ENCODE measurements around the gene GJA4. TPM values are rescaled to one million over a fixed set of nuclear protein-coding genes. Genes with fewer than 3 reads are reported as not detected.

GJA4 gene
- total RNA-seq, 1 experiment from 2014 or later, result 1.4 TPM

DNA sequence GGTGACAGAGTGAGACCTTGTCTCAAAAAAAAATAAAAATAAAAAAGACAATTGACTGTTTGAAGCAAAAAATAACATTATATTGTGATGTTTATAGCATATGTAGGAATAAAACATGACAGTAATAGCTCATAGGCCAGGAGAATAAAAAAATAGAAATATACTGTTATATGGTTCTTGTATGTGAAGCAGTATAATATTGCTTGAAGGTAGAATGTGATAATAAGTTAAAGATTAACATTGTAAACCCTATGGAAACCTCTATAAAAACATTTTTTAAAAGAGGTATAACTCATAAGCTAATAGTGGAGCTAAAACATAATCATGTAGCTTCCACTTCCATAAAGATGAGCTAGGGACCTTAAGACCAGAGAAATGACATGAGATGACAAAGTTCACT lies 23.5 kb downstream of the GJA4 start:
- H3K9ac ChIP-seq (ENCODE audit: extremely low read depth, insufficient read length, low read length), result no peak overlapping the region
- Mint-ChIP-seq H3K27ac (no peak overlapping the region), H3K9me3 (no peaks in the 10 kb centered on the region), H3K36me3 (ENCODE audit: insufficient read depth in 1 of 3, low read depth in 3 of 3) (peaks cover 0 to 3% (median 0%) of the 10 kb centered on the region in 3 experiments; a peak in 1 of 7 replicates), H3K4me3 (no peak overlapping the region), H3K4me1 (peaks cover 2 to 3% of the 10 kb centered on the region in 2 experiments; a peak in 1 of 4 replicates), H3K27me3 (ENCODE audit: low read depth) (no peaks in the 10 kb centered on the region)
- no peaks in the 10 kb centered on the region for H3K79me2 ChIP-seq (ENCODE audit: insufficient read depth, low read length)
- H4K20me1 ChIP-seq (ENCODE audit: control insufficient read depth, insufficient read depth, insufficient read length), result no peaks in the 10 kb centered on the region
- H4K8ac ChIP-seq (replicated peaks; ENCODE audit: insufficient read length, low read depth, low read length), result no peak overlapping the region
- H2BK20ac ChIP-seq (ENCODE audit: low read depth, low read length, poor library complexity, severe bottlenecking), result no peak overlapping the region
- TF ChIP-seq, protein P1, sequence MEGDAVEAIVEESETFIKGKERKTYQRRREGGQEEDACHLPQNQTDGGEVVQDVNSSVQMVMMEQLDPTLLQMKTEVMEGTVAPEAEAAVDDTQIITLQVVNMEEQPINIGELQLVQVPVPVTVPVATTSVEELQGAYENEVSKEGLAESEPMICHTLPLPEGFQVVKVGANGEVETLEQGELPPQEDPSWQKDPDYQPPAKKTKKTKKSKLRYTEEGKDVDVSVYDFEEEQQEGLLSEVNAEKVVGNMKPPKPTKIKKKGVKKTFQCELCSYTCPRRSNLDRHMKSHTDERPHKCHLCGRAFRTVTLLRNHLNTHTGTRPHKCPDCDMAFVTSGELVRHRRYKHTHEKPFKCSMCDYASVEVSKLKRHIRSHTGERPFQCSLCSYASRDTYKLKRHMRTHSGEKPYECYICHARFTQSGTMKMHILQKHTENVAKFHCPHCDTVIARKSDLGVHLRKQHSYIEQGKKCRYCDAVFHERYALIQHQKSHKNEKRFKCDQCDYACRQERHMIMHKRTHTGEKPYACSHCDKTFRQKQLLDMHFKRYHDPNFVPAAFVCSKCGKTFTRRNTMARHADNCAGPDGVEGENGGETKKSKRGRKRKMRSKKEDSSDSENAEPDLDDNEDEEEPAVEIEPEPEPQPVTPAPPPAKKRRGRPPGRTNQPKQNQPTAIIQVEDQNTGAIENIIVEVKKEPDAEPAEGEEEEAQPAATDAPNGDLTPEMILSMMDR (conservative IDR thresholded peaks at IDR 0.05), result no peak
- no peak overlapping the region for H4K91ac ChIP-seq (ENCODE audit: insufficient read length, low read depth, low read length)
- H3K4me2 ChIP-seq (ENCODE audit: insufficient read depth, insufficient read length, low read length), result no peak overlapping the region
- no peak overlapping the region for H2BK5ac ChIP-seq (ENCODE audit: insufficient read length, low read length)
- H2BK12ac ChIP-seq (ENCODE audit: insufficient read length, low read depth, low read length), result no peak overlapping the region
- H2AFZ ChIP-seq (ENCODE audit: low read length), result no peak overlapping the region
- no peak overlapping the region for H2BK120ac ChIP-seq (ENCODE audit: low read depth, low read length, poor library complexity, severe bottlenecking)
- no peak overlapping the region for H3K4ac ChIP-seq (ENCODE audit: low read depth, low read length)
- no peaks in the 10 kb centered on the region for H3K27me3 ChIP-seq (ENCODE audit: insufficient read depth, low read length)
- no peak overlapping the region for H3K18ac ChIP-seq (ENCODE audit: insufficient read length, low read depth, low read length)
- H2BK15ac ChIP-seq (ENCODE audit: low read depth, low read length), result no peak overlapping the region
- H3T11ph ChIP-seq (ENCODE audit: low read length), result no peak overlapping the region
- H4K5ac ChIP-seq (ENCODE audit: insufficient read length, low read depth, low read length), result no peak overlapping the region
- no peak overlapping the region for H3K23ac ChIP-seq (ENCODE audit: insufficient read length, low read depth, low read length)
- no peak overlapping the region for H2AK5ac ChIP-seq (ENCODE audit: insufficient read length, low read length)
- no peak overlapping the region for H3K56ac ChIP-seq (ENCODE audit: insufficient read length, low read depth, low read length)
- no peaks in the 10 kb centered on the region for H3K79me1 ChIP-seq (ENCODE audit: insufficient read depth, low read depth, low read length, poor library complexity, severe bottlenecking)
- H3K27ac ChIP-seq (ENCODE audit: insufficient read length, low read depth, low read length), result no peak overlapping the region
- no peaks in the 10 kb centered on the region for H3K4me1 ChIP-seq (ENCODE audit: insufficient read depth, low read length)
- no peak for DNase-seq
- H3K14ac ChIP-seq (ENCODE audit: insufficient read depth, low read length), result no peak overlapping the region
- no peaks in the 10 kb centered on the region for H3K9me3 ChIP-seq (ENCODE audit: control insufficient read depth, low read depth, low read length)
- H3K23me2 ChIP-seq (ENCODE audit: insufficient read length, low read depth, low read length, poor library complexity, severe bottlenecking), result no peaks in the 10 kb centered on the region
